ENCODE measurements around the gene TMEM214.

The TMEM214 gene

GRCh38 chr2:27039871-27040270 lies 7.1 kb downstream of the TMEM214 start:
- DNase-seq (ENCODE audit: low spot score) = no peak
- Histone ChIP-seq H3K9me3 (ENCODE audit: severe bottlenecking) (no peaks in the 10 kb centered on the region), H3K27ac (ENCODE audit: poor library complexity, severe bottlenecking) (no peak overlapping the region), H3K27me3 (ENCODE audit: insufficient read depth, poor library complexity, severe bottlenecking) (no peaks in the 10 kb centered on the region), H3K4me1 (ENCODE audit: insufficient read depth, poor library complexity, severe bottlenecking) (no peaks in the 10 kb centered on the region), H3K36me3 (ENCODE audit: low read depth) (peaks cover 79% of the 10 kb centered on the region), H3K4me3 (ENCODE audit: severe bottlenecking) (no peak overlapping the region)
- no peak for ATAC-seq (ENCODE audit: low read depth)
- TF ChIP-seq, protein P1, sequence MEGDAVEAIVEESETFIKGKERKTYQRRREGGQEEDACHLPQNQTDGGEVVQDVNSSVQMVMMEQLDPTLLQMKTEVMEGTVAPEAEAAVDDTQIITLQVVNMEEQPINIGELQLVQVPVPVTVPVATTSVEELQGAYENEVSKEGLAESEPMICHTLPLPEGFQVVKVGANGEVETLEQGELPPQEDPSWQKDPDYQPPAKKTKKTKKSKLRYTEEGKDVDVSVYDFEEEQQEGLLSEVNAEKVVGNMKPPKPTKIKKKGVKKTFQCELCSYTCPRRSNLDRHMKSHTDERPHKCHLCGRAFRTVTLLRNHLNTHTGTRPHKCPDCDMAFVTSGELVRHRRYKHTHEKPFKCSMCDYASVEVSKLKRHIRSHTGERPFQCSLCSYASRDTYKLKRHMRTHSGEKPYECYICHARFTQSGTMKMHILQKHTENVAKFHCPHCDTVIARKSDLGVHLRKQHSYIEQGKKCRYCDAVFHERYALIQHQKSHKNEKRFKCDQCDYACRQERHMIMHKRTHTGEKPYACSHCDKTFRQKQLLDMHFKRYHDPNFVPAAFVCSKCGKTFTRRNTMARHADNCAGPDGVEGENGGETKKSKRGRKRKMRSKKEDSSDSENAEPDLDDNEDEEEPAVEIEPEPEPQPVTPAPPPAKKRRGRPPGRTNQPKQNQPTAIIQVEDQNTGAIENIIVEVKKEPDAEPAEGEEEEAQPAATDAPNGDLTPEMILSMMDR (IDR thresholded peaks at IDR 0.05; ENCODE audit: poor library complexity, severe bottlenecking) = no peak

DNA sequence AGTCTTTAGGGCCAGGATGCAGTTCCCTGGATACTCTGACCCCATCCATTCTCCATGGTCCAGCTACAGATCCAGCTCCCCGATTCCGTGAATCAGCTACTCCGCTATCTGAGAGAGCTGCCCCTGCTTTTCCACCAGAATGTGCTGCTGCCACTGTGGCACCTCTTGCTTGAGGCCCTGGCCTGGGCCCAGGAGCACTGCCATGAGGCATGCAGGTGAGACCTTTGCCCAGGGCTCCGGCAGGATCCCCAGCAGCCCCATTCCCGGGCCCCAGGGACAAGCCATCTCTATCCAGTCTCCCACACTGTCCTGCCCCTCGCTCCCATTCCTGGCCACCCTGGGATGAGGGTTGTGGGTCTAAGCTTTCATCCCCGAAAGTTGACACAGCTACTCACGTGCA lies 7.5 kb downstream of the TMEM214 start:
- H3K36me3 ChIP-seq (ENCODE audit: low read depth) = peaks cover 74% of the 10 kb centered on the region
- DNase-seq (ENCODE audit: low spot score) (no peak), ATAC-seq (ENCODE audit: low read depth) (no peak)
- no peaks in the 10 kb centered on the region for H3K4me1 ChIP-seq (ENCODE audit: insufficient read depth, poor library complexity, severe bottlenecking)
- no peak overlapping the region for H3K4me3 ChIP-seq (ENCODE audit: severe bottlenecking)
- H3K9me3 ChIP-seq (ENCODE audit: severe bottlenecking) = no peaks in the 10 kb centered on the region
- H3K27ac ChIP-seq (ENCODE audit: poor library complexity, severe bottlenecking) = no peak overlapping the region
- TF ChIP-seq, protein P1 (IDR thresholded peaks at IDR 0.05; ENCODE audit: poor library complexity, severe bottlenecking) = no peak
- no peaks in the 10 kb centered on the region for H3K27me3 ChIP-seq (ENCODE audit: insufficient read depth, poor library complexity, severe bottlenecking)

DNA sequence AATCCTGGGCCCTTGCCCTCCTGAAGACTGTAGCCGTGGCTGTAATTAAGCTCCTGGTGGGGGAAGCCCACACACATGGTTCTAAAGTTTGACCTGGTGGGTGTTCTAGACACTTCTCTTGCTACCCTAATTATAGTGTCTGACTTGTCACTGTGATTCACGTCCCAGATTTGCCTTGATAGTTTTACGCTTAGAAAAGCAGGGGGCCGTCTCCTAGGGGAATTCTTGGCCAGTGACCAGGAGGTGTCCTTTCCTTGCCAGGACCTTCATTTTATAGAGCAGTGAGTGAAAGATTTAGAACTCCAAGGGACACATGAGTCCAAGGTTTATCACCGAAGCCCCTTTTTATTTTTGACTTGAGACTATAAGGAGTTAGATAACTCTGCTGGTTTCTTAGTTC lies 9.0 kb downstream of the TMEM214 start:
- Histone ChIP-seq H3K4me3 (ENCODE audit: severe bottlenecking) (no peak overlapping the region), H3K27ac (ENCODE audit: poor library complexity, severe bottlenecking) (no peak overlapping the region), H3K27me3 (ENCODE audit: insufficient read depth, poor library complexity, severe bottlenecking) (no peaks in the 10 kb centered on the region), H3K9me3 (ENCODE audit: severe bottlenecking) (no peaks in the 10 kb centered on the region), H3K36me3 (ENCODE audit: low read depth) (peaks cover 60% of the 10 kb centered on the region), H3K4me1 (ENCODE audit: insufficient read depth, poor library complexity, severe bottlenecking) (no peaks in the 10 kb centered on the region)
- ATAC-seq (ENCODE audit: low read depth) = no peak
- TF ChIP-seq, protein P1 (IDR thresholded peaks at IDR 0.05; ENCODE audit: poor library complexity, severe bottlenecking) = no peak
- DNase-seq (ENCODE audit: low spot score) = no peak

GRCh38 chr2:27042159-27042661 lies 9.4 kb downstream of the TMEM214 start:
- TF ChIP-seq, protein P1 (IDR thresholded peaks at IDR 0.05; ENCODE audit: poor library complexity, severe bottlenecking) = no peak
- Histone ChIP-seq H3K9me3 (ENCODE audit: severe bottlenecking) (no peaks in the 10 kb centered on the region), H3K27me3 (ENCODE audit: insufficient read depth, poor library complexity, severe bottlenecking) (no peaks in the 10 kb centered on the region), H3K36me3 (ENCODE audit: low read depth) (peaks cover 55% of the 10 kb centered on the region), H3K27ac (ENCODE audit: poor library complexity, severe bottlenecking) (no peak overlapping the region), H3K4me1 (ENCODE audit: insufficient read depth, poor library complexity, severe bottlenecking) (no peaks in the 10 kb centered on the region), H3K4me3 (ENCODE audit: severe bottlenecking) (no peak overlapping the region)
- no peak for ATAC-seq (ENCODE audit: low read depth)
- DNase-seq (ENCODE audit: low spot score) = no peak

GRCh38 chr2:27042985-27043634 lies 10.3 kb downstream of the TMEM214 start:
- Histone ChIP-seq H3K36me3 (ENCODE audit: low read depth) (peaks cover 46% of the 10 kb centered on the region), H3K9me3 (ENCODE audit: severe bottlenecking) (no peaks in the 10 kb centered on the region), H3K27ac (ENCODE audit: poor library complexity, severe bottlenecking) (no peak overlapping the region), H3K4me1 (ENCODE audit: insufficient read depth, poor library complexity, severe bottlenecking) (no peaks in the 10 kb centered on the region), H3K27me3 (ENCODE audit: insufficient read depth, poor library complexity, severe bottlenecking) (no peaks in the 10 kb centered on the region), H3K4me3 (ENCODE audit: severe bottlenecking) (no peak overlapping the region)
- ATAC-seq (ENCODE audit: low read depth) (no peak), DNase-seq (ENCODE audit: low spot score) (no peak)
- TF ChIP-seq, protein P1 (IDR thresholded peaks at IDR 0.05; ENCODE audit: poor library complexity, severe bottlenecking) = no peak
